CD4-positive, alpha-beta memory T cell (primary cell): ENCODE results near the gene SLC2A10. TPM values are rescaled to one million over a fixed set of nuclear protein-coding genes. Genes with fewer than 3 reads are reported as not detected.
A peak's percentile ranks its signal among the peaks of the same experiment; 100 is the strongest.

Source experiments
- CTCF ChIA-PET: fragments of 350-600 bp; sonication (Branson Sonifier 250); formaldehyde crosslinking; loops from one replicate; lab custom pipeline; 2021; ENCODE audit warnings: inconsistent platforms; ENCODE audit not compliant: partially characterized antibody; lab: Charles Lee
- POLR2A ChIA-PET: fragments of 350-600 bp; sonication (Branson Sonifier 250); formaldehyde crosslinking; loops from one replicate; lab custom pipeline; 2021; ENCODE audit not compliant: partially characterized antibody; lab: Charles Lee
- DNase-seq, 5 donors: peaks; one replicate each; pipeline versions ENCODE4 v3.0.0 to v3.0.0-alpha.2; 2020 to 2022; ENCODE audit warnings: mixed read lengths in 1 of 5
- H3K27ac ChIP-seq: one replicate; pipeline ENCODE4 v1.7.0; 2013; ENCODE audit warnings: low read depth, low read length
- H3K27me3 ChIP-seq: 2 replicates; pipeline ENCODE4 v1.7.0; 2013; ENCODE audit warnings: mild to moderate bottlenecking, low read length, moderate library complexity; ENCODE audit not compliant: insufficient read depth
- H3K36me3 ChIP-seq: 2 replicates; pipeline ENCODE4 v1.7.0; 2013; ENCODE audit warnings: mild to moderate bottlenecking, low read length, moderate library complexity; ENCODE audit not compliant: insufficient read depth
- H3K4me1 ChIP-seq: 2 replicates; pipeline ENCODE4 v1.7.0; 2013; ENCODE audit warnings: mild to moderate bottlenecking, low read length, moderate library complexity; ENCODE audit not compliant: insufficient read depth
- H3K4me3 ChIP-seq, 2 donors: one replicate each; pipeline ENCODE4 v1.7.0; 2013; ENCODE audit warnings: low read length in 2 of 2, mild to moderate bottlenecking in 1 of 2
- H3K9me3 ChIP-seq, 2 donors: one replicate each; pipeline ENCODE4 v1.7.0; 2013; ENCODE audit warnings: low read length in 2 of 2, control low read depth in 1 of 2; ENCODE audit not compliant: control insufficient read depth in 1 of 2
- H3K27ac Mint-ChIP-seq, 7 donors: one replicate each; pipeline ENCODE4 v1.8.0; 2020 to 2021; ENCODE audit warnings: mixed read lengths in 7 of 7, mild to moderate bottlenecking in 6 of 7, inconsistent platforms in 3 of 7, moderate library complexity in 3 of 7
- H3K27me3 Mint-ChIP-seq, 2 donors: one replicate each; pipeline ENCODE4 v1.8.0; 2020 to 2021; ENCODE audit warnings: mixed read lengths in 2 of 2
- H3K36me3 Mint-ChIP-seq, 2 donors: one replicate each; pipeline ENCODE4 v1.8.0; 2020 to 2021; ENCODE audit warnings: mixed read lengths in 2 of 2, inconsistent platforms in 1 of 2, mild to moderate bottlenecking in 1 of 2
- H3K4me1 Mint-ChIP-seq, 4 donors: one replicate each; pipeline ENCODE4 v1.8.0; 2020 to 2021; ENCODE audit warnings: mixed read lengths in 4 of 4, mild to moderate bottlenecking in 1 of 4
- H3K4me3 Mint-ChIP-seq, 8 donors: one replicate each; pipeline ENCODE4 v1.8.0; 2020 to 2021; ENCODE audit warnings: mixed read lengths in 8 of 8, mild to moderate bottlenecking in 7 of 8, moderate library complexity in 6 of 8, inconsistent platforms in 3 of 8
- H3K9me3 Mint-ChIP-seq, 8 donors: one replicate each; pipeline ENCODE4 v1.8.0; 2020 to 2021; ENCODE audit warnings: mixed read lengths in 8 of 8, mild to moderate bottlenecking in 5 of 8, inconsistent platforms in 3 of 8, moderate library complexity in 1 of 8
- intact Hi-C: fragments of 100-400 bp; cut with micrococcal nuclease; formaldehyde crosslinking; loops from one replicate; pipeline ENCODE4 v1.15.1; 2023
- polyA plus RNA-seq, 2 donors: library from polyadenylated mRNA; unstranded; fragments of 300-500 nt; fragmentation: Illumina TruSeq; gene quantifications; one replicate each; pipeline ENCODE4 v1.2.3, GENCODE V29; 2021
- total RNA-seq, 2 experiments: library from RNA; stranded (reverse); gene quantifications; one replicate each; pipeline ENCODE4 v1.2.3, GENCODE V29; 2021

The SLC2A10 gene
- total and polyA plus RNA-seq, 4 experiments from 2014 or later: not detected

GRCh38 chr20:46689754-46690085, 19.7 kb upstream of the SLC2A10 start:
- peaks cover 44% of the 10 kb centered on the region for H3K4me1 ChIP-seq
- no peak for DNase-seq
- H3K36me3 Mint-ChIP-seq: peaks cover 15 to 29% of the 10 kb centered on the region in 2 donors
- H3K4me3 Mint-ChIP-seq: peak overlapping the region; percentile 94 to 100 (median 98)
- H3K9me3 Mint-ChIP-seq: peaks cover 0 to 2% (median 0%) of the 10 kb centered on the region in 8 donors
- H3K27ac ChIP-seq: peak overlapping the region; percentile 85
- peak overlapping the region; percentile 49 to 92 for H3K4me3 ChIP-seq
- ChIA-PET CTCF (interaction anchor here (1.6 kb wide), 1 partner anchor 10 kb away, joined by 13 read pairs; no protein-coding TSS in a partner anchor), POLR2A (interaction anchor here (0.7 to 1.1 kb wide), 2 partner anchors 13 to 667 kb away, joined by 3 to 5 read pairs; partner anchors contain the start of gene ZMYND8)
- H3K9me3 ChIP-seq: no peaks in the 10 kb centered on the region
- H3K4me1 Mint-ChIP-seq: peaks cover 31 to 46% (median 44%) of the 10 kb centered on the region in 4 donors
- H3K27me3 ChIP-seq: no peaks in the 10 kb centered on the region
- peak overlapping the region; percentile 84 to 100 (median 97) for H3K27ac Mint-ChIP-seq
- H3K27me3 Mint-ChIP-seq: peaks cover 0 to 1% of the 10 kb centered on the region in 2 donors
- intact Hi-C loops: loop anchor here (1.0 to 10.0 kb wide), 5 partner anchors 8 to 1802 kb away; partner anchors contain the start of genes DNTTIP1, ELMO2, WFDC3 and YWHAB
- H3K36me3 ChIP-seq: peaks cover 12% of the 10 kb centered on the region

- Histone ChIP-seq H3K4me3 (no peak overlapping the region), H3K27ac (peak overlapping the region; percentile 85), H3K27me3 (no peaks in the 10 kb centered on the region), H3K9me3 (no peaks in the 10 kb centered on the region), H3K36me3 (peaks cover 6% of the 10 kb centered on the region), H3K4me1 (peaks cover 39% of the 10 kb centered on the region)
- Mint-ChIP-seq H3K27me3 (peaks cover 0 to 1% of the 10 kb centered on the region in 2 donors), H3K36me3 (peaks cover 11 to 23% of the 10 kb centered on the region in 2 donors), H3K27ac (peak overlapping the region in 6 of 7 donors; percentile 20 to 98 (median 90)), H3K4me1 (peaks cover 28 to 42% (median 39%) of the 10 kb centered on the region in 4 donors), H3K9me3 (peaks cover 0 to 2% (median 0%) of the 10 kb centered on the region in 8 donors), H3K4me3 (peak overlapping the region; percentile 47 to 100 (median 75))
- no peak for DNase-seq
- intact Hi-C loops: no loop called here
- CTCF ChIA-PET: interaction anchor here (1.6 kb wide), 1 partner anchor 10 kb away, joined by 13 read pairs; no protein-coding TSS in a partner anchor
- POLR2A ChIA-PET: interaction anchor here (0.7 kb wide), 1 partner anchor 666 kb away, joined by 3 read pairs; the partner anchor contains the start of gene ZMYND8
These were observed 19.0 kb upstream of the SLC2A10 start for GRCh38 chr20:46690219-46691106.

- POLR2A ChIA-PET: no interaction called here
- H3K27ac ChIP-seq: no peak overlapping the region
- peaks cover 4% of the 10 kb centered on the region for H3K36me3 ChIP-seq
- Mint-ChIP-seq H3K36me3 (peaks cover 6 to 18% of the 10 kb centered on the region in 2 donors), H3K4me1 (peaks cover 22 to 35% (median 33%) of the 10 kb centered on the region in 4 donors), H3K27ac (no peak overlapping the region), H3K27me3 (peaks cover 1 to 5% of the 10 kb centered on the region in 2 donors), H3K4me3 (peak overlapping the region in 1 of 8 donors; percentile 8), H3K9me3 (peaks cover 0 to 2% (median 0%) of the 10 kb centered on the region in 8 donors)
- DNase-seq: no peak
- H3K4me1 ChIP-seq: peaks cover 31% of the 10 kb centered on the region
- intact Hi-C loops: no loop called here
- CTCF ChIA-PET: no interaction called here
- H3K9me3 ChIP-seq: no peaks in the 10 kb centered on the region
- no peak overlapping the region for H3K4me3 ChIP-seq
- H3K27me3 ChIP-seq: no peaks in the 10 kb centered on the region
These were observed 18.3 kb upstream of the SLC2A10 start for GRCh38 chr20:46691196-46691595.

DNA sequence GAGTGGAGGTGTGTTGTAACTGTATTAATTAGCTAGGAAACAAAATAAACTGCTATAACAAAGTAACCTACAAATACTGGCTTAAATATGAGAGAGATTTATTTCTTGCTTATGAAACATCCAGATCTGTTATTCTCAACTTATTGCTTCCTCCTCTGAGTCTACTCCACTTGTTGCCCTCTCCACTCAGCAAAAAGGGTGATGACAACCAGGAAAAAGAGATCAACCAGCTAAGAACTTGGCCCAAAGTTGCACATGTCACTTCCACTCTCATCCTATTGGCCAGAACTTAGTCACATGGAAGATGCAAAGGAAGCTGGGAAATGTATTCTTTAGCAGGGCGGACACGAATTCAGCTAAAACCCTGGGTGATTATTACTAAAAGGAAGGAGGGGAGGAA, 15.0 kb upstream of the SLC2A10 start:
- peaks cover 0 to 3% of the 10 kb centered on the region in 2 donors for H3K36me3 Mint-ChIP-seq
- intact Hi-C loops: no loop called here
- peaks cover 5 to 11% (median 9%) of the 10 kb centered on the region in 4 donors for H3K4me1 Mint-ChIP-seq
- H3K27ac ChIP-seq: no peak overlapping the region
- peaks cover 7 to 17% of the 10 kb centered on the region in 2 donors for H3K27me3 Mint-ChIP-seq
- no peaks in the 10 kb centered on the region for H3K36me3 ChIP-seq
- H3K27me3 ChIP-seq: no peaks in the 10 kb centered on the region
- no peak overlapping the region for H3K4me3 Mint-ChIP-seq
- no peak overlapping the region for H3K4me3 ChIP-seq
- peak overlapping the region in 1 of 7 donors; percentile 12 for H3K27ac Mint-ChIP-seq
- peaks cover 0 to 5% (median 0%) of the 10 kb centered on the region in 8 donors for H3K9me3 Mint-ChIP-seq
- CTCF ChIA-PET: interaction anchor here (0.8 to 1.3 kb wide), 3 partner anchors 9 to 13 kb away, joined by 3 to 4 read pairs (median 3); no protein-coding TSS in a partner anchor
- no peaks in the 10 kb centered on the region for H3K9me3 ChIP-seq
- POLR2A ChIA-PET: no interaction called here
- no peak for DNase-seq
- H3K4me1 ChIP-seq: peaks cover 6% of the 10 kb centered on the region

GRCh38 chr20:46695892-46696291, 13.6 kb upstream of the SLC2A10 start:
- ChIA-PET POLR2A (no interaction called here), CTCF (interaction anchor here (1.4 to 1.9 kb wide), 2 partner anchors 14 to 16 kb away, joined by 3 to 11 read pairs; no protein-coding TSS in a partner anchor)
- Mint-ChIP-seq H3K9me3 (peaks cover 0 to 5% (median 0%) of the 10 kb centered on the region in 8 donors), H3K27me3 (peaks cover 12 to 27% of the 10 kb centered on the region in 2 donors), H3K36me3 (no peaks in the 10 kb centered on the region), H3K27ac (no peak overlapping the region), H3K4me3 (no peak overlapping the region), H3K4me1 (peaks cover 0 to 7% (median 4%) of the 10 kb centered on the region in 4 donors)
- Histone ChIP-seq H3K36me3 (no peaks in the 10 kb centered on the region), H3K9me3 (no peaks in the 10 kb centered on the region), H3K4me3 (no peak overlapping the region), H3K4me1 (no peaks in the 10 kb centered on the region), H3K27me3 (no peaks in the 10 kb centered on the region), H3K27ac (no peak overlapping the region)
- no peak for DNase-seq
- intact Hi-C loops: no loop called here

DNA sequence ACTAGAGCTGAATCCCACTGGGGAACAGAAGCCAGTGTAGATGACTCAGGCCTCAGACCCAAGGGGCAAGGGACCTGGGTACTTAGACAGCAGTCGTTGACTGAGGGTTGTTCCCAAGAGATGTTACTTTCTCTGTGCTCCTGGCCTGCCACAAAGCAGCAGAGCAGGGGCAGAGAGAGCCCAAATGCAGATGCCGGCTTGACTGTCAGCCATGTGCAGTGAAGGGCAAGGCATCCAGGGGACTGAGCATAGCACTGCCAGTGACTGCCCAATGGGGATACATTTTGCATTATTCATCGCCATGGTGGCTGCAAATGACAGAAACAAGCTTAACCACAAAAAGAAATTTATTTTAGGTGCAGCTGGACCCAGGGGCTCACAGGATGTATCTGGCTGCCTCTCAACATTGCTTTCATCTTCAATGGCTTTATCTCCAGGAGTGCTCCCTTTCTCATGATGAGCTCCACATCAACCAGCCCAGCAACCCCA, 12.6 kb upstream of the SLC2A10 start:
- CTCF ChIA-PET: interaction anchor here (1.4 to 1.9 kb wide), 2 partner anchors 15 to 17 kb away, joined by 3 to 11 read pairs; no protein-coding TSS in a partner anchor
- POLR2A ChIA-PET: no interaction called here
- Histone ChIP-seq H3K36me3 (no peaks in the 10 kb centered on the region), H3K4me3 (no peak overlapping the region), H3K27me3 (no peaks in the 10 kb centered on the region), H3K4me1 (no peaks in the 10 kb centered on the region), H3K9me3 (no peaks in the 10 kb centered on the region), H3K27ac (no peak overlapping the region)
- Mint-ChIP-seq H3K4me3 (no peak overlapping the region), H3K27me3 (peaks cover 12 to 28% of the 10 kb centered on the region in 2 donors), H3K36me3 (no peaks in the 10 kb centered on the region), H3K9me3 (peaks cover 0 to 5% (median 0%) of the 10 kb centered on the region in 8 donors), H3K27ac (no peak overlapping the region), H3K4me1 (peaks cover 0 to 7% (median 4%) of the 10 kb centered on the region in 4 donors)
- no peak for DNase-seq
- intact Hi-C loops: no loop called here
